Measurements from ENCODE around the gene NRXN3.

The NRXN3 gene

GRCh38 chr14:79643132-79643531 is 1473.0 kb downstream of the NRXN3 start:
- no peak overlapping the region for H3K27ac ChIP-seq (ENCODE audit: low read depth, low read length)
- no peaks in the 10 kb centered on the region for H3K36me3 ChIP-seq (ENCODE audit: insufficient read depth, low read length)
- H3K79me2 ChIP-seq (ENCODE audit: control insufficient read depth, insufficient read depth, low read length, unreplicated experiment), result no peaks in the 10 kb centered on the region
- no peaks in the 10 kb centered on the region for H3K4me1 ChIP-seq (ENCODE audit: control insufficient read depth, insufficient read depth, low read length, unreplicated experiment)
- no peak overlapping the region for H3K4me3 ChIP-seq (ENCODE audit: low read depth, low read length)
- H2AFZ ChIP-seq (ENCODE audit: low read length, unreplicated experiment), result no peak overlapping the region
- no peaks in the 10 kb centered on the region for H3K27me3 ChIP-seq (ENCODE audit: insufficient read depth, low read length)

- H3K79me2 ChIP-seq (ENCODE audit: control insufficient read depth, insufficient read depth, low read length, unreplicated experiment), result no peaks in the 10 kb centered on the region
- H3K27me3 ChIP-seq (ENCODE audit: insufficient read depth, low read length), result no peaks in the 10 kb centered on the region
- H3K36me3 ChIP-seq (ENCODE audit: insufficient read depth, low read length), result no peaks in the 10 kb centered on the region
- H3K4me3 ChIP-seq (ENCODE audit: low read depth, low read length), result no peak overlapping the region
- no peaks in the 10 kb centered on the region for H3K4me1 ChIP-seq (ENCODE audit: control insufficient read depth, insufficient read depth, low read length, unreplicated experiment)
- H2AFZ ChIP-seq (ENCODE audit: low read length, unreplicated experiment), result no peak overlapping the region
- H3K27ac ChIP-seq (ENCODE audit: low read depth, low read length), result no peak overlapping the region
Measured at GRCh38 chr14:79645753-79646362, 1475.7 kb downstream of the NRXN3 start.

- Histone ChIP-seq H2AFZ (ENCODE audit: low read length, unreplicated experiment) (no peak overlapping the region), H3K27me3 (ENCODE audit: insufficient read depth, low read length) (no peaks in the 10 kb centered on the region), H3K36me3 (ENCODE audit: insufficient read depth, low read length) (no peaks in the 10 kb centered on the region), H3K4me1 (ENCODE audit: control insufficient read depth, insufficient read depth, low read length, unreplicated experiment) (no peaks in the 10 kb centered on the region), H3K4me3 (ENCODE audit: low read depth, low read length) (no peak overlapping the region), H3K79me2 (ENCODE audit: control insufficient read depth, insufficient read depth, low read length, unreplicated experiment) (no peaks in the 10 kb centered on the region), H3K27ac (ENCODE audit: low read depth, low read length) (no peak overlapping the region)
Measured at GRCh38 chr14:79649856-79650255, 1479.7 kb downstream of the NRXN3 start.

- Histone ChIP-seq H3K36me3 (ENCODE audit: insufficient read depth, low read length) (no peaks in the 10 kb centered on the region), H3K27ac (ENCODE audit: low read depth, low read length) (no peak overlapping the region), H3K4me1 (ENCODE audit: control insufficient read depth, insufficient read depth, low read length, unreplicated experiment) (no peaks in the 10 kb centered on the region), H3K79me2 (ENCODE audit: control insufficient read depth, insufficient read depth, low read length, unreplicated experiment) (no peaks in the 10 kb centered on the region), H3K4me3 (ENCODE audit: low read depth, low read length) (no peak overlapping the region), H2AFZ (ENCODE audit: low read length, unreplicated experiment) (no peak overlapping the region), H3K27me3 (ENCODE audit: insufficient read depth, low read length) (no peaks in the 10 kb centered on the region)
Measured at GRCh38 chr14:79652513-79653307, 1482.5 kb downstream of the NRXN3 start.

- Histone ChIP-seq H3K27me3 (ENCODE audit: insufficient read depth, low read length) (no peaks in the 10 kb centered on the region), H3K4me3 (ENCODE audit: low read depth, low read length) (no peak overlapping the region), H3K36me3 (ENCODE audit: insufficient read depth, low read length) (no peaks in the 10 kb centered on the region), H3K79me2 (ENCODE audit: control insufficient read depth, insufficient read depth, low read length, unreplicated experiment) (no peaks in the 10 kb centered on the region), H3K4me1 (ENCODE audit: control insufficient read depth, insufficient read depth, low read length, unreplicated experiment) (no peaks in the 10 kb centered on the region), H2AFZ (ENCODE audit: low read length, unreplicated experiment) (no peak overlapping the region), H3K27ac (ENCODE audit: low read depth, low read length) (no peak overlapping the region)
Measured at GRCh38 chr14:79656056-79656455, 1485.9 kb downstream of the NRXN3 start.

GRCh38 chr14:79656496-79656895 is 1486.3 kb downstream of the NRXN3 start:
- H3K36me3 ChIP-seq (ENCODE audit: insufficient read depth, low read length), result no peaks in the 10 kb centered on the region
- H3K27me3 ChIP-seq (ENCODE audit: insufficient read depth, low read length), result no peaks in the 10 kb centered on the region
- H3K27ac ChIP-seq (ENCODE audit: low read depth, low read length), result no peak overlapping the region
- no peak overlapping the region for H2AFZ ChIP-seq (ENCODE audit: low read length, unreplicated experiment)
- no peaks in the 10 kb centered on the region for H3K4me1 ChIP-seq (ENCODE audit: control insufficient read depth, insufficient read depth, low read length, unreplicated experiment)
- no peak overlapping the region for H3K4me3 ChIP-seq (ENCODE audit: low read depth, low read length)
- H3K79me2 ChIP-seq (ENCODE audit: control insufficient read depth, insufficient read depth, low read length, unreplicated experiment), result no peaks in the 10 kb centered on the region

- Histone ChIP-seq H3K4me1 (ENCODE audit: control insufficient read depth, insufficient read depth, low read length, unreplicated experiment) (no peaks in the 10 kb centered on the region), H3K36me3 (ENCODE audit: insufficient read depth, low read length) (no peaks in the 10 kb centered on the region), H3K4me3 (ENCODE audit: low read depth, low read length) (no peak overlapping the region), H3K79me2 (ENCODE audit: control insufficient read depth, insufficient read depth, low read length, unreplicated experiment) (no peaks in the 10 kb centered on the region), H2AFZ (ENCODE audit: low read length, unreplicated experiment) (no peak overlapping the region), H3K27me3 (ENCODE audit: insufficient read depth, low read length) (no peaks in the 10 kb centered on the region), H3K27ac (ENCODE audit: low read depth, low read length) (no peak overlapping the region)
Measured at GRCh38 chr14:79658221-79658620, 1488.0 kb downstream of the NRXN3 start.

- Histone ChIP-seq H3K27ac (ENCODE audit: low read depth, low read length) (no peak overlapping the region), H3K79me2 (ENCODE audit: control insufficient read depth, insufficient read depth, low read length, unreplicated experiment) (no peaks in the 10 kb centered on the region), H3K36me3 (ENCODE audit: insufficient read depth, low read length) (no peaks in the 10 kb centered on the region), H3K4me1 (ENCODE audit: control insufficient read depth, insufficient read depth, low read length, unreplicated experiment) (no peaks in the 10 kb centered on the region), H2AFZ (ENCODE audit: low read length, unreplicated experiment) (no peak overlapping the region), H3K27me3 (ENCODE audit: insufficient read depth, low read length) (no peaks in the 10 kb centered on the region), H3K4me3 (ENCODE audit: low read depth, low read length) (no peak overlapping the region)
Measured at GRCh38 chr14:79658769-79659168, 1488.6 kb downstream of the NRXN3 start.

- Histone ChIP-seq H3K27me3 (ENCODE audit: insufficient read depth, low read length) (no peaks in the 10 kb centered on the region), H3K4me3 (ENCODE audit: low read depth, low read length) (no peak overlapping the region), H3K4me1 (ENCODE audit: control insufficient read depth, insufficient read depth, low read length, unreplicated experiment) (no peaks in the 10 kb centered on the region), H2AFZ (ENCODE audit: low read length, unreplicated experiment) (no peak overlapping the region), H3K36me3 (ENCODE audit: insufficient read depth, low read length) (no peaks in the 10 kb centered on the region), H3K79me2 (ENCODE audit: control insufficient read depth, insufficient read depth, low read length, unreplicated experiment) (no peaks in the 10 kb centered on the region), H3K27ac (ENCODE audit: low read depth, low read length) (no peak overlapping the region)
Measured at GRCh38 chr14:79660053-79660939, 1490.1 kb downstream of the NRXN3 start.

- no peaks in the 10 kb centered on the region for H3K27me3 ChIP-seq (ENCODE audit: insufficient read depth, low read length)
- H3K4me1 ChIP-seq (ENCODE audit: control insufficient read depth, insufficient read depth, low read length, unreplicated experiment), result no peaks in the 10 kb centered on the region
- H3K4me3 ChIP-seq (ENCODE audit: low read depth, low read length), result no peak overlapping the region
- no peaks in the 10 kb centered on the region for H3K36me3 ChIP-seq (ENCODE audit: insufficient read depth, low read length)
- H3K79me2 ChIP-seq (ENCODE audit: control insufficient read depth, insufficient read depth, low read length, unreplicated experiment), result no peaks in the 10 kb centered on the region
- H3K27ac ChIP-seq (ENCODE audit: low read depth, low read length), result no peak overlapping the region
- H2AFZ ChIP-seq (ENCODE audit: low read length, unreplicated experiment), result no peak overlapping the region
Measured at GRCh38 chr14:79661752-79662151, 1491.6 kb downstream of the NRXN3 start.

Measured in ACC112 (cell line).